ENCODE results near the gene LGR4.

Gene LGR4

DNA sequence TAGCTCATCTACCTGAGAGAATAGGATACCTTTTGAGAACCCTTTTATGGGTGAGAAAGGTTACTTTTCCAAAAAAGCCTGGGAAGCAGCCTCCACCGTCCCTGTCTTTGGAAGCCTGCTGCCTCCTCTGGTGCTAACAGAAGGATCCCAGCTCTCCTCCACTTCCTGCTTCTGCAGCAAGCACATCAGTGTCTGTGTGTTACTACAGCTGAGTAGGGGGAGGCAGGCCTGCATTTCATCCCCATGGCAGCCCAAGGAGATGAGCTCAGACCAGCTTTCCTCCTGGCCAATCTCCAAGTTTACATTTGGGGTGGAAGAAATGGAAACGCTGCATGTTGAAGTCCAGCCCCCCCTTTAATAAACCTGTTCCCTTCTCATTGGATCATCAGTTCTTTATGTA, 102.2 kb downstream of the LGR4 start:
- no peak overlapping the region for H2AFZ ChIP-seq (ENCODE audit: low read depth, low read length)
- H2AK5ac ChIP-seq (ENCODE audit: low read length, severe bottlenecking): no peak overlapping the region
- H2BK5ac ChIP-seq (ENCODE audit: low read depth, low read length, poor library complexity, severe bottlenecking): no peak overlapping the region
- H3K4me2 ChIP-seq (ENCODE audit: low read length, poor library complexity, severe bottlenecking): no peak overlapping the region
- H3K79me1 ChIP-seq (replicated peaks; ENCODE audit: low read length, poor library complexity, severe bottlenecking): peaks cover 17% of the 10 kb centered on the region
- H3K9ac ChIP-seq (ENCODE audit: low read length): no peak overlapping the region
- H3K4me1 ChIP-seq (ENCODE audit: control insufficient read depth, insufficient read depth, low read depth, low read length): peaks cover 2% of the 10 kb centered on the region
- H2BK12ac ChIP-seq (ENCODE audit: low read length in 2 of 2): no peak overlapping the region
- no peak overlapping the region for H3K18ac ChIP-seq (ENCODE audit: low read depth in 1 of 2, low read length in 2 of 2)
- WGBS: 7% methylated on average over 2 of the region's 2 CpGs
- no peak overlapping the region for H3K14ac ChIP-seq (ENCODE audit: low read length in 2 of 2)
- H3K23ac ChIP-seq (ENCODE audit: low read length in 2 of 2): no peak overlapping the region
- no peaks in the 10 kb centered on the region for H3K9me3 ChIP-seq (ENCODE audit: control insufficient read depth, low read length)
- H3K27me3 ChIP-seq (ENCODE audit: control insufficient read depth in 1 of 2, insufficient read depth in 1 of 2, low read length in 2 of 2): no peaks in the 10 kb centered on the region
- peak; percentile 64 for DNase-seq
- H3K36me3 ChIP-seq (ENCODE audit: control insufficient read depth in 1 of 2, insufficient read depth in 2 of 2, low read depth in 1 of 2, low read length in 2 of 2): peaks cover 15 to 51% of the 10 kb centered on the region in 2 experiments
- H4K91ac ChIP-seq (ENCODE audit: low read length): no peak overlapping the region
- no peak overlapping the region for H3K27ac ChIP-seq (ENCODE audit: low read length, poor library complexity, severe bottlenecking)
- no peak overlapping the region for H2BK15ac ChIP-seq (ENCODE audit: low read depth, poor library complexity, severe bottlenecking)
- no peak overlapping the region for H2BK120ac ChIP-seq (ENCODE audit: low read depth, low read length)
- no peak overlapping the region for H4K8ac ChIP-seq (ENCODE audit: low read length)
- H3K4ac ChIP-seq (ENCODE audit: low read depth in 1 of 2, low read length in 2 of 2): no peak overlapping the region
- H3K4me3 ChIP-seq (ENCODE audit: insufficient read depth in 1 of 2, low read depth in 1 of 2, low read length in 2 of 2): no peak overlapping the region

DNA sequence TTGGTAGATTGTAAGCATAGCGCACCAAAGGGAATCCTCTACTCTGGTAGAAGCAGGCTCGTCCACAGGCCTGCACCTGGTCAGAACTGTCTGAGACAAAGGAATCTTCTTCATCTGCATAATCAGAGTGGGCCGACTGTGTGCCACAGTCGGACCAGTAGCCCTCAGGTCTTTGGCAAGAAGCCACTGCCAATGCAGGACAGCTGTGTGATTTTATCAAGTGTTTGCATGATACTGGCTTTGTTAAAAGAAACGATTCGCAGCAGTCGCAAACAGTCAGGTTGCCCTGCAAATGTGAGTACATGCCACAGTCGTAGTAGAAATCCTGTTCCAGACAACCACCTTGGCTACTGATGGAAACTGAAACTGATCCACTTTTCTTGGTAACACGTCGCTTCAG, 104.7 kb downstream of the LGR4 start:
- H2BK12ac ChIP-seq (ENCODE audit: low read length in 2 of 2): no peak overlapping the region
- H3K9ac ChIP-seq (ENCODE audit: low read length): no peak overlapping the region
- no peak overlapping the region for H3K4me2 ChIP-seq (ENCODE audit: low read length, poor library complexity, severe bottlenecking)
- no peak overlapping the region for H3K4me3 ChIP-seq (ENCODE audit: insufficient read depth in 1 of 2, low read depth in 1 of 2, low read length in 2 of 2)
- H3K27ac ChIP-seq (ENCODE audit: low read length, poor library complexity, severe bottlenecking): no peak overlapping the region
- no peak overlapping the region for H4K8ac ChIP-seq (ENCODE audit: low read length)
- H3K27me3 ChIP-seq (ENCODE audit: control insufficient read depth in 1 of 2, insufficient read depth in 1 of 2, low read length in 2 of 2): no peaks in the 10 kb centered on the region
- no peak overlapping the region for H3K4ac ChIP-seq (ENCODE audit: low read depth in 1 of 2, low read length in 2 of 2)
- no peak for DNase-seq
- H3K18ac ChIP-seq (ENCODE audit: low read depth in 1 of 2, low read length in 2 of 2): no peak overlapping the region
- 94% methylated on average over 10 of the region's 10 CpGs for WGBS
- H3K14ac ChIP-seq (ENCODE audit: low read length in 2 of 2): no peak overlapping the region
- H3K23ac ChIP-seq (ENCODE audit: low read length in 2 of 2): no peak overlapping the region
- H4K91ac ChIP-seq (ENCODE audit: low read length): no peak overlapping the region
- no peak overlapping the region for H2BK5ac ChIP-seq (ENCODE audit: low read depth, low read length, poor library complexity, severe bottlenecking)
- H2BK15ac ChIP-seq (ENCODE audit: low read depth, poor library complexity, severe bottlenecking): no peak overlapping the region
- H3K36me3 ChIP-seq (ENCODE audit: control insufficient read depth in 1 of 2, insufficient read depth in 2 of 2, low read depth in 1 of 2, low read length in 2 of 2): peaks cover 13 to 33% of the 10 kb centered on the region in 2 experiments
- H2BK120ac ChIP-seq (ENCODE audit: low read depth, low read length): no peak overlapping the region
- H3K4me1 ChIP-seq (ENCODE audit: control insufficient read depth, insufficient read depth, low read depth, low read length): peaks cover 2% of the 10 kb centered on the region
- no peak overlapping the region for H2AFZ ChIP-seq (ENCODE audit: low read depth, low read length)
- H3K79me1 ChIP-seq (replicated peaks; ENCODE audit: low read length, poor library complexity, severe bottlenecking): peaks cover 19% of the 10 kb centered on the region
- H3K9me3 ChIP-seq (ENCODE audit: control insufficient read depth, low read length): no peaks in the 10 kb centered on the region
- no peak overlapping the region for H2AK5ac ChIP-seq (ENCODE audit: low read length, severe bottlenecking)

DNA sequence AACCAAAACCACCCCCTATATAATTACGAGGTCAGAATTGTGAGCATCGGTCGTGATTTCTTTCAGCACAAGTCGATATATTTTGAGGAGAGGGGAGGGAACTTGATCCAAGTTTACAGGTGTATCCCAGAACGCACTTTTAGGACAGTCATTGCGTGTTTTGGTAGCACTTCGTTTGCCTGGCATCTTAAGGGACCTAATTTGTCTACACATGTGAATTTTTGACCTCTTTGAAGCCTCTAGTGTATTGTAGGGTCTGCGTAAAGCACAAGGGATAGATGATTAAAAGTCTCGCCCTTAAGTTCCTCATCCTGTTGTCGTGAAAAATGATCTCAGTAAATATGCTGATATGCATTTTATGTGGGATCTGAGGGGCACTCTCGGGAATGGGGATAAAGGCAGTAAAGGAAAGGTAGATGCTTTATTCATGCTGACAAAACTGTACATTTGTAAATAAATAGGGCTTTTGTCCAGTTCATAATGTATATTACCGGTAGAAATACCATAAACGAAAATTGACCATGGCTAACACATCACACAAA, 108.9 kb downstream of the LGR4 start:
- Histone ChIP-seq H3K4me3 (ENCODE audit: insufficient read depth in 1 of 2, low read depth in 1 of 2, low read length in 2 of 2) (peak overlapping the region; percentile 83 to 92), H3K36me3 (ENCODE audit: control insufficient read depth in 1 of 2, insufficient read depth in 2 of 2, low read depth in 1 of 2, low read length in 2 of 2) (peaks cover 5 to 13% of the 10 kb centered on the region in 2 experiments), H3K27me3 (ENCODE audit: control insufficient read depth in 1 of 2, insufficient read depth in 1 of 2, low read length in 2 of 2) (no peaks in the 10 kb centered on the region), H3K14ac (ENCODE audit: low read length in 2 of 2) (no peak overlapping the region), H3K23ac (ENCODE audit: low read length in 2 of 2) (no peak overlapping the region), H2BK5ac (ENCODE audit: low read depth, low read length, poor library complexity, severe bottlenecking) (no peak overlapping the region), H3K9ac (ENCODE audit: low read length) (peak overlapping the region; percentile 92), H3K4ac (ENCODE audit: low read depth in 1 of 2, low read length in 2 of 2) (peak overlapping the region in 1 of 2 experiments; percentile 75), H3K18ac (ENCODE audit: low read depth in 1 of 2, low read length in 2 of 2) (peak overlapping the region; percentile 60 to 87), H3K79me1 (replicated peaks; ENCODE audit: low read length, poor library complexity, severe bottlenecking) (peaks cover 18% of the 10 kb centered on the region), H3K9me3 (ENCODE audit: control insufficient read depth, low read length) (no peaks in the 10 kb centered on the region), H4K91ac (ENCODE audit: low read length) (no peak overlapping the region), H2AFZ (ENCODE audit: low read depth, low read length) (peak overlapping the region; percentile 93), H4K8ac (ENCODE audit: low read length) (peak overlapping the region; percentile 67), H2AK5ac (ENCODE audit: low read length, severe bottlenecking) (no peak overlapping the region), H3K4me1 (ENCODE audit: control insufficient read depth, insufficient read depth, low read depth, low read length) (no peaks in the 10 kb centered on the region), H2BK12ac (ENCODE audit: low read length in 2 of 2) (peak overlapping the region in 1 of 2 experiments; percentile 31), H3K27ac (ENCODE audit: low read length, poor library complexity, severe bottlenecking) (peak overlapping the region; percentile 44), H3K4me2 (ENCODE audit: low read length, poor library complexity, severe bottlenecking) (peak overlapping the region; percentile 80), H2BK120ac (ENCODE audit: low read depth, low read length) (no peak overlapping the region), H2BK15ac (ENCODE audit: low read depth, poor library complexity, severe bottlenecking) (no peak overlapping the region)
- no peak for DNase-seq
- WGBS: 43% methylated on average over 11 of the region's 13 CpGs

DNA sequence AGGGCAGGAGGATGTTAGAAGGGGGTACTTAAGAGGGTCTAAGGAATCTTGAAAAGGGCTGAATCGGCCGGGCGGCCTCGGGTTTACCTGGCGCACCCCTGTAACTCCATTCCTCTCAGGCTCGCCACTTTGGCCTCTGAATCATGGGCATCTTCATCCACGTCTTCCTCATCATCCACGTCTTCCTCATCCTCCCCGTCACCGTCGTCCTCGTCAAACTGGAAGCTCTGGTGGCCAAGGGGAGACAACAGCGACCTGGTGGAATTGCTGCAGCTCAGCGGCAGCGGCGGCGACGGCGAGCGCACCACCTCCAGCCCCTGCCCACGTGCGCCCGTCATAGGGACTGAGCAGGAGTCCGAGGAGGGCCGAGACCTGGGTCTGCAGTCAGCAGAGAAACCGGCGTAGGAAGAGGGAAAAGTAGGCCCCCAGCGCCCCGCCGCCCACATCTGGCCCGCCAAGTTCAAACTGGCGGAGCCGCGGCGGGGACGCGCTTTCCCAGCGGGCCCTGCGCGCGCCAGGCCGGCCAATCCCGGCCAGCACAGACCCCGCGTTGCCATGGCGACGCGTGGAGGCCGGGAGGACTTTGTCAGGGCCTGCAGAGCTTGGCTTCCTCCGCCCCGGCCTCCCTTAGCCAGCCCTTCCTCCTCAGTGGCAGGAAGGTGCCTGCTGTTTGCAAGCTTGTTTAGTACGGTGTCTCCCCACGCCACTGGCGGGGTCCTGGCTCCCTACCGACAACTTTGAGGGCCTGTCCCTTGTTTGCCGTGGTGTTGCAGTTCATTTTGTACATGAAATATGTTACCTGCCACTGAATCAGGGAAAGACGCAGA, 109.6 kb downstream of the LGR4 start, which contains the start of gene CCDC34:
Gene CCDC34 (minus strand): TSS at position 467 of the 827 bp plus-strand sequence. CDS start 21 bp downstream, at position 446.
- H3K27ac ChIP-seq (ENCODE audit: low read length, poor library complexity, severe bottlenecking): peak within 1 kb of the TSS; percentile 44
- WGBS: under 1% methylated on average over 54 of the region's 57 CpGs

More for the DNA sequence above, 109.6 kb downstream of the LGR4 start, which contains the start of gene CCDC34:
- no peak within 1 kb of the TSS for H2AK5ac ChIP-seq (ENCODE audit: low read length, severe bottlenecking)
- peak within 1 kb of the TSS; percentile 92 for H3K9ac ChIP-seq (ENCODE audit: low read length)
- H3K9me3 ChIP-seq (ENCODE audit: control insufficient read depth, low read length): no peaks in the 10 kb centered on the region
- no peak within 1 kb of the TSS for H2BK120ac ChIP-seq (ENCODE audit: low read depth, low read length)
- H3K4me3 ChIP-seq (ENCODE audit: insufficient read depth in 1 of 2, low read depth in 1 of 2, low read length in 2 of 2): peak within 1 kb of the TSS; percentile 83 to 92
- H3K27me3 ChIP-seq (ENCODE audit: control insufficient read depth in 1 of 2, insufficient read depth in 1 of 2, low read length in 2 of 2): no peaks in the 10 kb centered on the region
- peak within 1 kb of the TSS in 1 of 2 experiments; percentile 6 for H3K23ac ChIP-seq (ENCODE audit: low read length in 2 of 2)
- no peaks in the 10 kb centered on the region for H3K4me1 ChIP-seq (ENCODE audit: control insufficient read depth, insufficient read depth, low read depth, low read length)
- H3K36me3 ChIP-seq (ENCODE audit: control insufficient read depth in 1 of 2, insufficient read depth in 2 of 2, low read depth in 1 of 2, low read length in 2 of 2): peaks cover 3 to 7% of the 10 kb centered on the region in 2 experiments
- H3K4ac ChIP-seq (ENCODE audit: low read depth in 1 of 2, low read length in 2 of 2): peak within 1 kb of the TSS in 1 of 2 experiments; percentile 75
- peak within 1 kb of the TSS; percentile 61 to 70 for H2BK12ac ChIP-seq (ENCODE audit: low read length in 2 of 2)
- peak within 1 kb of the TSS; percentile 78 for H4K91ac ChIP-seq (ENCODE audit: low read length)
- H2BK5ac ChIP-seq (ENCODE audit: low read depth, low read length, poor library complexity, severe bottlenecking): no peak within 1 kb of the TSS
- H3K79me1 ChIP-seq (replicated peaks; ENCODE audit: low read length, poor library complexity, severe bottlenecking): peaks cover 15% of the 10 kb centered on the region
- peak within 1 kb of the TSS in 1 of 2 experiments; percentile 87 for H3K14ac ChIP-seq (ENCODE audit: low read length in 2 of 2)
- peak; percentile 93 for DNase-seq
- peak within 1 kb of the TSS; percentile 93 for H2AFZ ChIP-seq (ENCODE audit: low read depth, low read length)
- peak within 1 kb of the TSS; percentile 60 to 88 for H3K18ac ChIP-seq (ENCODE audit: low read depth in 1 of 2, low read length in 2 of 2)
- peak within 1 kb of the TSS; percentile 36 for H2BK15ac ChIP-seq (ENCODE audit: low read depth, poor library complexity, severe bottlenecking)
- H4K8ac ChIP-seq (ENCODE audit: low read length): peak within 1 kb of the TSS; percentile 81
- peak within 1 kb of the TSS; percentile 92 for H3K4me2 ChIP-seq (ENCODE audit: low read length, poor library complexity, severe bottlenecking)
